Heart left ventricle (tissue), 16 donors: Measurements from ENCODE around the gene WFDC8. TPM values are rescaled to one million over a fixed set of nuclear protein-coding genes. Genes with fewer than 3 reads are reported as not detected.

Source experiments
- ATAC-seq, 4 donors: fragments of 200-7000 bp; cut with Tn5 transposase; one replicate each; pipeline ENCODE4 v1.9.1; 2020 to 2022; ENCODE audit warnings: moderate library complexity in 4 of 4, mild to moderate bottlenecking in 3 of 4, moderate number of reproducible peaks in 1 of 4
- DNase-seq, 5 donors: peaks; one replicate each; pipeline ENCODE4 v3.0.0-alpha.2; 2020
- H3K27ac ChIP-seq, 12 donors: fragments of 200-600 bp; sonication (generic) in 4 of 12; one replicate each; pipeline versions ENCODE4 v1.5.0 to v1.8.0; 2016 to 2022; ENCODE audit warnings: mild to moderate bottlenecking in 2 of 12
- H3K27me3 ChIP-seq, 9 donors: fragments of 200-600 bp; sonication (generic) in 2 of 9; one replicate each; pipeline versions ENCODE4 v1.5.1 to v1.8.0; 2016 to 2022; ENCODE audit warnings: mild to moderate bottlenecking in 3 of 9
- H3K36me3 ChIP-seq, 9 donors: fragments of 200-600 bp; sonication (generic) in 2 of 9; one replicate each; pipeline versions ENCODE4 v1.5.0 to v1.8.0; 2018 to 2022; ENCODE audit warnings: mild to moderate bottlenecking in 2 of 9
- H3K4me1 ChIP-seq, 12 donors: fragments of 200-600 bp; sonication (generic) in 4 of 12; one replicate each; pipeline versions ENCODE4 v1.5.0 to v1.8.0; 2016 to 2022; ENCODE audit warnings: mild to moderate bottlenecking in 3 of 12
- H3K4me3 ChIP-seq, 12 donors: fragments of 200-600 bp; sonication (generic) in 4 of 12; one replicate each; pipeline versions ENCODE4 v1.5.0 to v1.8.0; 2017 to 2022; ENCODE audit warnings: mild to moderate bottlenecking in 9 of 12, moderate library complexity in 4 of 12
- H3K9me3 ChIP-seq, 12 donors: fragments of 200-600 bp; sonication (generic) in 4 of 12; one replicate each; pipeline versions ENCODE4 v1.5.0 to v1.8.0; 2016 to 2022; ENCODE audit warnings: mild to moderate bottlenecking in 1 of 12
- POLR2A ChIP-seq, 2 donors: fragments of 450-650 bp; IDR thresholded peaks; one replicate each; pipeline ENCODE4 v1.6.1; 2017; ENCODE audit warnings: antibody characterized with exemption in 2 of 2, mild to moderate bottlenecking in 2 of 2, moderate library complexity in 2 of 2
- WGBS, 4 donors: extraction: QIAGEN DNeasy Blood & Tissue Kit in 2 of 4; methylation state at CpG; one replicate each; pipeline versions ENCODE4 v1.1.5 to v1.1.7; 2013 to 2018; 5-methylcytosine and 5-hydroxymethylcytosine counted together
- intact Hi-C, 10 donors: fragments of 100-400 bp; cut with DNase I; formaldehyde crosslinking; loops; one replicate each; pipeline versions ENCODE4 v1.11.1 to v1.14.2; 2022
- polyA plus RNA-seq, 2 donors: library from polyadenylated mRNA; stranded (reverse); fragments of 200-250 nt; gene quantifications; one replicate each; pipeline ENCODE4 v1.2.3, GENCODE V29; 2013
- total RNA-seq, 9 donors: library from RNA; depleted of rRNA in 2 of 9; stranded (reverse); fragments of >200 nt in 2 of 9; fragmentation: NEBNext Ultra II Directional in 3 of 9; extraction: Animal tissue kit (Norgen Biotek cat#: 25700) in 3 of 9; gene quantifications; one replicate each; pipeline versions ENCODE4 v1.1.0 to v1.2.4, GENCODE V29; 2016 to 2023
- TF ChIP-seq, protein P1 (sequence below), 12 donors: fragments of 200-600 bp; sonication (generic) in 4 of 12; IDR thresholded peaks; one replicate each; pipeline versions ENCODE4 v1.5.0 to v1.8.0; 2018 to 2022; ENCODE audit warnings: antibody characterized with exemption in 12 of 12, mild to moderate bottlenecking in 5 of 12
- donor health status: ischemic (EF 13 %, LVEDD 7.1; RV severe dilation, severe dysfunction).
- donor health status: healthy with polysubstance abuse.
- donor health status: DM: no; HTN: yes; CAD: no.
- donor health status: DM: no; HTN: no; CAD: no.
- donor health status: ischemic (EF 25% LVEDD 6.9; RV normal size, moderate dysfunction).
- donor health status: ischemic (EF 25% LVEDD 5.7; RV mildly dilated, moderate dysfunction).
- donor health status: healthy.
- donor health status: DM: yes; HTN: yes; CAD: no.
- donor health status: ischemic (EF 35%, LVEDD 5.7; RV mildly dilated, moderate dysfunction).
- donor health status: nonischemic (EF 11% LVEDD 7.7; RV severe dilation, severe dysfunction).
- donor health status: DM: yes; HTN: yes; CAD: no.
- donor health status: PGD.
- donor health status: ischemic (EF 29% LVEDD 5.4; RV normal size, mild dysfunction).
- donor health status: nonischemic (EF 23%, LVEDD 6.1; RV moderate dilation, normal function).

Gene WFDC8
- total and polyA plus RNA-seq, 11 donors, result not detected

DNA sequence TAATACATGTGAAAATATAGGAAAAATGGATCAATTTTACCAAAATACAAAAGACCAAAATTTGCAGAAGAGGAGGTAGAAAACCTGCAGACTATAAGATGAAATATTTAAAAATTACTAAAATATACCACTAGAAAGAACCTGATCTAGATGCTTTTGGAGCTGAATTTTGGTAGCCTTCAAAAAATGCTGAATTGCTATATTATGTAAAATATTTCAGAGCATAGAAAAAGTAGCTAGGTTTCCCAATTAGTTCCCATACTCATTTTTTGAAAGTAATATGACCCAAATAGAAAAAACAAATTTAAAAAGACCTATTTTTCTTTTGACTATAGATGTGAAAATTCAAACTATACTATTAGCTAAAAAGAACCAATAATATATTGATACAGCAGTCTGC, 28.3 kb downstream of the WFDC8 start:
- Histone ChIP-seq H3K27ac (no peak overlapping the region), H3K9me3 (peaks cover 0 to 3% (median 0%) of the 10 kb centered on the region in 12 donors), H3K4me3 (no peak overlapping the region), H3K27me3 (peaks cover 0 to 8% (median 0%) of the 10 kb centered on the region in 9 donors), H3K4me1 (no peaks in the 10 kb centered on the region), H3K36me3 (no peaks in the 10 kb centered on the region)
- DNase-seq (no peak), ATAC-seq (no peak)
- TF ChIP-seq, protein P1, sequence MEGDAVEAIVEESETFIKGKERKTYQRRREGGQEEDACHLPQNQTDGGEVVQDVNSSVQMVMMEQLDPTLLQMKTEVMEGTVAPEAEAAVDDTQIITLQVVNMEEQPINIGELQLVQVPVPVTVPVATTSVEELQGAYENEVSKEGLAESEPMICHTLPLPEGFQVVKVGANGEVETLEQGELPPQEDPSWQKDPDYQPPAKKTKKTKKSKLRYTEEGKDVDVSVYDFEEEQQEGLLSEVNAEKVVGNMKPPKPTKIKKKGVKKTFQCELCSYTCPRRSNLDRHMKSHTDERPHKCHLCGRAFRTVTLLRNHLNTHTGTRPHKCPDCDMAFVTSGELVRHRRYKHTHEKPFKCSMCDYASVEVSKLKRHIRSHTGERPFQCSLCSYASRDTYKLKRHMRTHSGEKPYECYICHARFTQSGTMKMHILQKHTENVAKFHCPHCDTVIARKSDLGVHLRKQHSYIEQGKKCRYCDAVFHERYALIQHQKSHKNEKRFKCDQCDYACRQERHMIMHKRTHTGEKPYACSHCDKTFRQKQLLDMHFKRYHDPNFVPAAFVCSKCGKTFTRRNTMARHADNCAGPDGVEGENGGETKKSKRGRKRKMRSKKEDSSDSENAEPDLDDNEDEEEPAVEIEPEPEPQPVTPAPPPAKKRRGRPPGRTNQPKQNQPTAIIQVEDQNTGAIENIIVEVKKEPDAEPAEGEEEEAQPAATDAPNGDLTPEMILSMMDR (IDR thresholded peaks at IDR 0.05), result no peak
- no peak for TF ChIP-seq POLR2A (IDR thresholded peaks at IDR 0.05)
- intact Hi-C loops, result no loop called here

DNA sequence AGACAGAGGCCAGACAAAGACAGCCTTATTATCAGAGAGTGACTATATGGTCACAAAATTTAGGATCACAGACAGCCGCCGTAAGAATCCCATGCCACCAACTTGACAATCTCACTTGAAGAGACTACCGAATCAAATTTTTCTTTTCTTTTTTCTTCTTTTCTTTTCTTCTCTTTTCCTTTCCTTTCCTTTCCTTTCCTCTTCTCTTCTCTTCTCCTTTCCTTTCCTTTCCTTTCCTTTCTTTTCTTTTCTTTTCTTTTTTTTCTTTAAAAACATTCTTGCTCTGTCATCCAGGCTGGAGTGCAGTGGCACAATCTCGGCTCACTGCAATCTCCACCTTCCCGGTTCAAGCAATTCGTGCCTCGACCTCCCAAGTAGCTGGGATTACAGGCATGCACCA, 30.7 kb downstream of the WFDC8 start:
- intact Hi-C loops, result loop anchor here in 3 of 10 donors (5.0 to 10.0 kb wide), 3 partner anchors 216 to 224 kb away; no protein-coding TSS in a partner anchor
- no peak for TF ChIP-seq POLR2A (IDR thresholded peaks at IDR 0.05)
- TF ChIP-seq, protein P1 (IDR thresholded peaks at IDR 0.05), result no peak
- Histone ChIP-seq H3K4me3 (no peak overlapping the region), H3K9me3 (peaks cover 0 to 3% (median 0%) of the 10 kb centered on the region in 12 donors), H3K27me3 (peaks cover 0 to 5% (median 0%) of the 10 kb centered on the region in 9 donors), H3K4me1 (no peaks in the 10 kb centered on the region), H3K27ac (no peak overlapping the region), H3K36me3 (no peaks in the 10 kb centered on the region)
- no peak for DNase-seq
- ATAC-seq, result no peak
- 79 to 87% (median 81%) methylated on average over 7 of the region's 7 CpGs for WGBS, 4 donors

DNA sequence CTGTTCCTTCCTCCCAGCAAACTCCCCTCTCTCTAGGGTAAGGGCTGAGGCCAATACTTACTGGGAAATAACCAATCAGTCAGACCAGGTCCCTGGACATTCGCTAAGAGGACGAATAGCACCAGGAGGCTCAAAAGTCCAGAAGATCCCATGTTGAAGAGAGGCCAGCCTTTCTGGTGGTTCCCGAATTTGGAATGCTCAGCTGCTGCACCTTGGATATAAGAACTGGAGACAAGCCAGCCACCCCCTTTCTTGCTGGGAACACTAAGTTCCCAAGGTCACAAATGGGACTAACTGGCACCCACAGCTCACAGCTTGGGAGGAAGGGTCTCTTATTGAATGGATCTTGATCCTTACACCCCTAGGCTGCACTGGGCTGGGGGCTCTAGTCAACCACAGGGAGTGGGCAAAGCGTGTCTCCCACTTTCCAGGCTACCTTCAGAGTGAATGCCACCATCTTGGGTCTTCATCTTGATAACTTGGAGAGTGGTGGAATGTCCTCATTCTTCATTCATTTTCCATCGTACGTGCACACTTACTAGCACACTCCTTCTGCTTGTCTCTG, 31.8 kb downstream of the WFDC8 start, which contains the start of gene EPPIN:
TSS of gene EPPIN (minus strand) at position 196 of the 565 bp plus-strand sequence. CDS start at position 152, 44 bp downstream.
- H3K4me1 ChIP-seq, result no peaks in the 10 kb centered on the region
- no peak within 1 kb of the TSS for H3K27ac ChIP-seq
- no peak for TF ChIP-seq POLR2A (IDR thresholded peaks at IDR 0.05)
- TF ChIP-seq, protein P1 (IDR thresholded peaks at IDR 0.05), result no peak
- no peaks in the 10 kb centered on the region for H3K36me3 ChIP-seq
- H3K4me3 ChIP-seq, result no peak within 1 kb of the TSS
- intact Hi-C loops, result loop anchor here in 3 of 10 donors (5.0 to 10.0 kb wide), 3 partner anchors 218 to 225 kb away; no protein-coding TSS in a partner anchor
- ATAC-seq (no peak), DNase-seq (no peak)
- peaks cover 0 to 3% (median 0%) of the 10 kb centered on the region in 12 donors for H3K9me3 ChIP-seq
- H3K27me3 ChIP-seq, result peaks cover 0 to 10% (median 0%) of the 10 kb centered on the region in 9 donors
- WGBS, 4 donors, result 76 to 82% (median 79%) methylated on average over 4 to 6 of the region's 6 CpGs

DNA sequence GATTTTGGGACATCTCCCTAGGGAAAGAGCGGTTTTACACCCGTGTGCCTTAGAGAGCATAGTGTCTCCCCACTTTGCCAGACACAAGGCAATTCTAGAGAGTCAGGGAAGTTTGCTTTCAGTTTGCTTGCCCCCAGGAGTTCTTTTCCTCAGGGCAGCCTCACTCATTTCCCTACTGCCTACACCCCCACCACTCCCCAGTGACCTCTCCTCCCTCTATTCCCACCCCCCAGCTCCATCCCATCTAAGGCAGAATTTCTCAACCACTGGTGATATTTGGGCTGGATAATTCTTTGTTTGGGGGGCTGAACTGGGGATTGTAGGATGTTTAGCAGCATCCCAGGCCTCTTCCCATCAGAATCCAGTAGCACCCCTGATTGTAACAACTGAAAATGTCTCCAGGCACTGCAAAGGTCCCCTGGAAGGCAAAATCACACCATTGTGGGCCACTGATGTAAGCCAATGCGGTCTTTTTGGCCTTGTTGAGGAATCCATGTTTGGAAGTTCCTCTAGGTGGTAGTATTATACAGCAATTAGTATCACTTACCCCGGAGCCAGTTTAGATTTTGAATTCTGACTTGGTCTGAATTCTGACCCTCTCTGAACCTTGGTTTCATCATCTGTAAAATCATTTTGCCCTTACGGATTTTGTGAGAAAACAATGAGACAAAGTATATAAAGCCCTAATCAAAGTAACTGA, 33.2 kb downstream of the WFDC8 start:
- peaks cover 0 to 19% (median 4%) of the 10 kb centered on the region in 9 donors for H3K27me3 ChIP-seq
- 9 to 26% (median 19%) methylated on average over 5 of the region's 5 CpGs for WGBS, 4 donors

More for the DNA sequence above, 33.2 kb downstream of the WFDC8 start:
- no peaks in the 10 kb centered on the region for H3K9me3 ChIP-seq
- intact Hi-C loops, result loop anchor here in 4 of 10 donors (1.0 to 10.0 kb wide), 4 partner anchors 219 to 226 kb away; no protein-coding TSS in a partner anchor
- no peak overlapping the region for H3K4me3 ChIP-seq
- H3K36me3 ChIP-seq, result no peaks in the 10 kb centered on the region
- H3K4me1 ChIP-seq, result no peaks in the 10 kb centered on the region
- no peak overlapping the region for H3K27ac ChIP-seq
- ATAC-seq, result no peak
- TF ChIP-seq, protein P1 (IDR thresholded peaks at IDR 0.05), result peak in 8 of 12 donors; percentile 6 to 41 (median 24)
- TF ChIP-seq POLR2A (IDR thresholded peaks at IDR 0.05), result no peak
- DNase-seq, result no peak
